ENCODE data around the gene UVRAG.

DNA sequence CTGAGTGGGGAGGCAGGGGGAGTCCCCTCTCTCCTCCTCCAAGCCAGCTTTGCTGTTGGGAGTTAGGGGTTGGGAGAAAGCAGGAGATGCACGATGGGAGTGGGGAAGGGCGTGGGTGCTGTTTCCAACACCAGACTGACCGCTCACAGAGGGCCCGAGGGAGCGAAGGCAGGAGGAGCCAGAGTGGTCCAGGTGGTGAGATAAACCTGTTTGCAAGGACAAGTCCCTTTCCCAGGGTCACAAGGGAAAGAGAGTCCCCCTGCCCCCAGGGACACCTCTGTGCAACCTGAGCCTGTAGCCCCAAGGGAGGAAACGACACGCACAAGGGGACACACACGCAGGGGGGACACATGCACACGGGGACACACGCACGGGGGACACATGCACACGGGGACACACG, 349.1 kb downstream of the UVRAG start:
- TF ChIP-seq RAD21 (IDR thresholded peaks at IDR 0.05) (no peak), YY1 (IDR thresholded peaks at IDR 0.05) (no peak), JUND (IDR thresholded peaks at IDR 0.05) (no peak)
- TF ChIP-seq, protein P1, sequence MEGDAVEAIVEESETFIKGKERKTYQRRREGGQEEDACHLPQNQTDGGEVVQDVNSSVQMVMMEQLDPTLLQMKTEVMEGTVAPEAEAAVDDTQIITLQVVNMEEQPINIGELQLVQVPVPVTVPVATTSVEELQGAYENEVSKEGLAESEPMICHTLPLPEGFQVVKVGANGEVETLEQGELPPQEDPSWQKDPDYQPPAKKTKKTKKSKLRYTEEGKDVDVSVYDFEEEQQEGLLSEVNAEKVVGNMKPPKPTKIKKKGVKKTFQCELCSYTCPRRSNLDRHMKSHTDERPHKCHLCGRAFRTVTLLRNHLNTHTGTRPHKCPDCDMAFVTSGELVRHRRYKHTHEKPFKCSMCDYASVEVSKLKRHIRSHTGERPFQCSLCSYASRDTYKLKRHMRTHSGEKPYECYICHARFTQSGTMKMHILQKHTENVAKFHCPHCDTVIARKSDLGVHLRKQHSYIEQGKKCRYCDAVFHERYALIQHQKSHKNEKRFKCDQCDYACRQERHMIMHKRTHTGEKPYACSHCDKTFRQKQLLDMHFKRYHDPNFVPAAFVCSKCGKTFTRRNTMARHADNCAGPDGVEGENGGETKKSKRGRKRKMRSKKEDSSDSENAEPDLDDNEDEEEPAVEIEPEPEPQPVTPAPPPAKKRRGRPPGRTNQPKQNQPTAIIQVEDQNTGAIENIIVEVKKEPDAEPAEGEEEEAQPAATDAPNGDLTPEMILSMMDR (IDR thresholded peaks at IDR 0.05; ENCODE audit: low read depth, low read length, missing input control) = no peak
- TF ChIP-seq, protein P2, sequence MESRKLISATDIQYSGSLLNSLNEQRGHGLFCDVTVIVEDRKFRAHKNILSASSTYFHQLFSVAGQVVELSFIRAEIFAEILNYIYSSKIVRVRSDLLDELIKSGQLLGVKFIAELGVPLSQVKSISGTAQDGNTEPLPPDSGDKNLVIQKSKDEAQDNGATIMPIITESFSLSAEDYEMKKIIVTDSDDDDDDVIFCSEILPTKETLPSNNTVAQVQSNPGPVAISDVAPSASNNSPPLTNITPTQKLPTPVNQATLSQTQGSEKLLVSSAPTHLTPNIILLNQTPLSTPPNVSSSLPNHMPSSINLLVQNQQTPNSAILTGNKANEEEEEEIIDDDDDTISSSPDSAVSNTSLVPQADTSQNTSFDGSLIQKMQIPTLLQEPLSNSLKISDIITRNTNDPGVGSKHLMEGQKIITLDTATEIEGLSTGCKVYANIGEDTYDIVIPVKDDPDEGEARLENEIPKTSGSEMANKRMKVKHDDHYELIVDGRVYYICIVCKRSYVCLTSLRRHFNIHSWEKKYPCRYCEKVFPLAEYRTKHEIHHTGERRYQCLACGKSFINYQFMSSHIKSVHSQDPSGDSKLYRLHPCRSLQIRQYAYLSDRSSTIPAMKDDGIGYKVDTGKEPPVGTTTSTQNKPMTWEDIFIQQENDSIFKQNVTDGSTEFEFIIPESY (IDR thresholded peaks at IDR 0.05) = no peak
